Dermis blood vessel endothelial cell (primary cell): ENCODE data around the gene MAG. TPM values are rescaled to one million over a fixed set of nuclear protein-coding genes. Genes with fewer than 3 reads are reported as not detected.

Experiments used
- DNase-seq: peaks from one replicate; pipeline ENCODE4 v3.0.0; 2010
- total RNA-seq: library from RNA; depleted of rRNA; stranded (reverse); fragments of >200 nt; gene quantifications from 2 replicates; pipeline ENCODE4 v1.2.3, GENCODE V29; 2014

The MAG gene
- total RNA-seq, 1 donor from 2014 or later, result not detected

- DNase-seq, result no peak
Measured at GRCh38 chr19:35363001-35363590, 71.1 kb downstream of the MAG start.

Other genes starting within 250 kb of the MAG start
- 0.68 TPM in 1 of 2 replicates, not detected in the other for gene FXYD3, start 176.3 kb upstream of the MAG start, total RNA-seq
- gene LGI4, start 157.1 kb upstream of the MAG start, total RNA-seq, result 0.34 TPM in 1 of 2 replicates, not detected in the other
- not detected in 2 replicates for gene FXYD1, start 153.3 kb upstream of the MAG start, total RNA-seq
- not detected in 2 replicates for gene FXYD7, start 148.9 kb upstream of the MAG start, total RNA-seq
- gene FXYD5, start 137.4 kb upstream of the MAG start, total RNA-seq, result 17.2 and 19.3 TPM in 2 replicates
- not detected in 2 replicates for gene FAM187B, start 63.4 kb upstream of the MAG start, total RNA-seq
- gene LSR, start 43.2 kb upstream of the MAG start, total RNA-seq, result 0.56 and 2.0 TPM in 2 replicates
- gene USF2, start 23.2 kb upstream of the MAG start, total RNA-seq, result 47.5 and 58.2 TPM in 2 replicates
- gene HAMP, start 9.6 kb upstream of the MAG start, total RNA-seq, result under 0.01 TPM in 1 of 2 replicates, not detected in the other
- 0.34 and 0.37 TPM in 2 replicates for gene CD22, start 37.0 kb downstream of the MAG start, total RNA-seq
- gene FFAR1, start 55.7 kb downstream of the MAG start, total RNA-seq, result not detected in 2 replicates
- gene FFAR3, start 66.3 kb downstream of the MAG start, total RNA-seq, result under 0.01 TPM in 1 of 2 replicates, not detected in the other
- gene GPR42, start 78.9 kb downstream of the MAG start, total RNA-seq, result not detected in 2 replicates
- gene FFAR2, start 156.1 kb downstream of the MAG start, total RNA-seq, result not detected in 2 replicates
- gene KRTDAP, start 198.3 kb downstream of the MAG start, total RNA-seq, result not detected in 2 replicates
- 0.34 TPM in 1 of 2 replicates, not detected in the other for gene DMKN, start 221.5 kb downstream of the MAG start, total RNA-seq
- 0.09 TPM in 1 of 2 replicates, not detected in the other for gene SBSN, start 236.2 kb downstream of the MAG start, total RNA-seq
- not detected in 2 replicates for gene GAPDHS, start 241.3 kb downstream of the MAG start, total RNA-seq